NCI-H69 (cell line): ENCODE data around the gene STX1B.
"Not testable (repeated sequence)": the region's sequence is repeated elsewhere in the genome, so short reads cannot be mapped to it uniquely, and the experiment has no call there.

Source experiments
- DNase-seq: peaks from one replicate; lab custom pipeline; 2025; lab: John Stamatoyannopoulos, UW

The STX1B gene

DNA sequence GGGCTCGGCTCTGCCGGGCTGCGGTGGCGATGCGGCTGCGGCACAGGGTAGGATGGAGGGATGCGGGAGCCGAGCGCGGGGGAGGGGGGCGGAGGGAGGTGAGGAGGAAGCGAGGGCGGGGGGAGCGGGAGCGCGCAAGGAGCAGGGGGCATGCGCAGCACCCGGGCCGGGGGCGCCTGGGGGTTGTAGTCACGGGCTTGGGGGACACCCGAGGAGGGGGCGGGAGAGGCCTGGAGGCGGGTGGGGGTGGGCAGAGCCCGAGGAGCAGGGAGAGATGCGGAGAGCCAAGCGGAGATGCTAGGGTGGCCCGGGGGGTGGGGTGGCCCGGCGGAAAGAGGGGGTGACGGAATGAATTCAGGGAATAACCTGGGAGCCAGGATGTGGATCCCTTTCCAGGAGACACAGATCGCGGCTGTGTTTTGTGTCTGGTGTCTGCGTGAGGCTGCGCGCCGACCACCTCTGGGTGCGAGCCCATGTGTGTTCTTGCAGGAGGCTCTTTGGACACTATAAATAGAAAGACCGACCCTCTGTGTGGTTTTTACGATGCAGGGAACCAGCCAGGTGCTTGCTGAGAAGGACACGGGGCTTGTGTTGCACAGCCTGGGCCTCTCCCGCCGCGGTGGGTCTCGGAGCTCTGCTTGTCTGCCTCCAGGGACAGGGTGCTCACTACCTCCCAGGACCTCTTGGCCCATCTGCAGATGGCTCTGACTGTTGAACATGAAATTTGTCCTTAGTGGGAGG is at the start of gene STX1B:
TSS of gene STX1B (minus strand) at position 54 of the 741 bp plus-strand sequence. CDS start 242 bp downstream, outside the sequence.
- peak; percentile 76 for DNase-seq

DNA sequence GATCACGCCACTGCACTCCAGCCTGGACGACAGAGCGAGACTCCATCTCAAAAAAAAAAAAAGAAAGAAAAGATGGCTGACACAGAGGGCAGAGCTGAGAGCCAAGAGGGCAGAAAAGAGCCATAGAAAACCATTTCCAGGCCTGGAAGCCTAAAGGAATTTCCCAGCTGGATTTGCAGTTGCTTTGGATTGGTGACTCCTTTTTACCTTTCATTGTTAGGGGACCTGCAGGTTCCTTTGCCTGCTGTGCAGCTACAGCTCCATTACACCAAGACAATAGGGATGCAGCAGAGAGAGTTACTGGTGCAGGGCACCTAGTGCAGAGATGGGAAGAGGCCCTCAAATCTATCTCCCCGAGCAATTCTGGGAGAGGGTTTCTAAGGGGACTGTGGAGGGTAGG is 45.2 kb upstream of the STX1B start:
- DNase-seq, result no peak

DNA sequence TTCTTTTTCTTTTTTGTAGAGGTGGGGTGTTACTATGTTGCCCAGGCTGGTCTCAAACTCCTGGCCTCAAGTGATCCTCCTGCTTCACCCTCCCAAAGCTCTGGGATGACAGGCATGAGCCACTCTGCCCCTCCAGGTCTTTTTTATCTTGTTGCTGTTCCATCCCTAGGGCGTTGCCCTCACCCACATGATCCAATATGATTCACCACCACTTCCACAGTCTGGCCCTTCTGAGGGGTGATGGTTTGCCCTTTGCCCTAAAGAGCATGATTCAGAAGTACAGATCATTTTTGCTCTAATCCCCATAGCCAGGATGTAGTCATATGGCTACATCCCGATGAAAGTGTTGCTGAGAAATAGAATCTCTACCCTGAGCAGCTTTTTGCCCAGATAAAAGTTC is 41.7 kb upstream of the STX1B start:
- no peak for DNase-seq

DNA sequence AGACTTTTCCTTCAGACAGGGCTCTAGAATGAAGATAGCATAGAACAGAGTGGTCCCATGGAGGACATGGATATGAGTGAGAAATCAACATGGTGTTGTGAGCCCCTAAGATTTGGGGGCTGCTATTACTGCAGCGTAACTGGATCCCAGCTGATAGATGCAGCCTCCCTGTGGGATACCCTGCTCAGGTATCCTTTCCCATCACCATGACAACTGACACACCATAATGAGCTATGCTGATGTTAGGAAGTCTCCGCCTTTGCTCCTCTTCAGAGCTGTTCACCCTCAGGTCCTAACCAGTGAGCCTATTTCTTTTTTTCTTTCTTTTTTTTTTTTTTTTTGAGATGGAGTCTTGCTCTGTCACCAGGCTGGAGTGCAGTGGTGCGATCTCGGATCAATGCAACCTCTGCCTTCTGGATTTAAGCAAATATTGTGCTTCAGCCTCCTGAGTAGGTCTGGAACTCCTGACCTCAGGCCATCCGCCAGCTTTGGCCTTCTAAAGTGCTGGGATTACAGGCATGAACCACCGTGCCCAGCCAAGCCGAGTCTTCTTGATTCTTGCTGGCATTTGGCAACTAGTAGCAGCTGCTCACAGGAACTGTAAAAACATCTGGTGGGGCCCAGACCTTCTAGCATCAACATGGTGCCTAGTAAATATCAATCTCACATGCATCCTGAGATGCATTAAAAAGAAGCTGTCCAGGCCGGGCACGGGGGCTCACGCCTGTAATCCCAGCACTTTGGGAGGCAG is 40.0 kb upstream of the STX1B start:
- DNase-seq, result peak; percentile 40

DNA sequence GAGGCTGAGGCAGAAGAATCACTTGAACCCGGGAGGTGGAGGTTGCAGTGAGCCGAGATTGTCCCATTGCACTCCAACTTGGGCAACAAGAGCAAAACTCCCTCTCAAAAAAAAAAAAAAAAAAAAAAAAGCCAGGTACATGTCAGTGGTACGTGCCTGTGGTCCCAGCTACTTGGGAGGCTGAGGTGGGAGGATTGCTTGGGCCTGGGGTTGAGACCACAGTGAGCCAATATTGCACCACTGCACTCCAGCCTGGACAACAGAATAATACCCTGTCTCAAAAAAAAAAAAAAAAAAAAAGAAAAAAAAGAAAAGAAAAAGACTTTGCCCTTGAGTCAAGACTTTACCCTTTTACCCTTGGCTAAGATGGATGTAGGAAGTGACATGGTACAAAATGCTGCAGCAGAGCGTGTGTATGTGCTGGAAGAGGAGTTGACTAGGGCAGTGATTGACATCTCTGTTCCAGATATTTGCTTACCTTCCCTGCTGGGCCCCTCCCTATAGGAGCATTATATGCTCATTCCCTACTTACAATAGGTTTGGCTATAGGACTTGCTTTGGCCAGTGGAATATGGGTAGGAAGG is 33.6 kb upstream of the STX1B start:
- no peak for DNase-seq

DNA sequence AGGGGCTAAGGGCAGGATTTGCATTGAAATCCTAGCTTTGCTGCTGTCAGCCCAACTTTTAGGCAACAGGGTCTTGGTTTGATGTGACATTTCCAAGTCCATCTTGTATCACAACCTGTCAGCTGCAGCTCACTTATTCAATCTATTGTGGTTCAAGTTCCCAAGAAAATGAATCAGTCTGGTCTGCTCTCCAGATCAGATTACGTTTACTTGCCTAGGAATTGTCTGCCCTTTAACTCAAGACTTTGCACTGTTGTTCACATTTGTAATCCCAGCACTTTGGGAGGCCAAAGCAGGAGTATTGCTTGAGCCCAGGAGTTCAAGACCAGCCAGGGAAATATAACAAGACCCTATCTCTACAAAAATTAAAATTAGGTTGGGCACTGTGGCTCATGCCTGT is 32.9 kb upstream of the STX1B start:
- DNase-seq, result no peak

DNA sequence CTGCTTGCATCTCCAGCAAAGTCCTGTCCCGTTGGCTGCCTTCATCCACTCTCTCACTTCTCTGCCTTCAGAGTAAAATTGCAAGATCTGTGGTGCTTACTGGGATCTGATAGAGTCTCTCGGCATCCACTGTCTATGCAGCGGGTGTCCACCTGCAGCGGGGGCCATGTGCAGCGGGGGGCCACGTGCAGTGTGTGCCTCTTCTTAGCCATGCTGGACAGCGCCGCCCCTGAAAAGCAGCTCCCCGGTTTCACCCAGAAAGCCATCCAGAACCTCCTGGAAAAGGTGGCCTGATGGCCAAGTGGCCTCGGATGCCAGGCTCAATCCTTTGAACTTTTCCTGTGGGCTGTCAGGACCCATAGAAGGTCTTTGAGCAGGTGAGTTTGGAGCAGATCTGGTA is 32.4 kb upstream of the STX1B start:
- no peak for DNase-seq

DNA sequence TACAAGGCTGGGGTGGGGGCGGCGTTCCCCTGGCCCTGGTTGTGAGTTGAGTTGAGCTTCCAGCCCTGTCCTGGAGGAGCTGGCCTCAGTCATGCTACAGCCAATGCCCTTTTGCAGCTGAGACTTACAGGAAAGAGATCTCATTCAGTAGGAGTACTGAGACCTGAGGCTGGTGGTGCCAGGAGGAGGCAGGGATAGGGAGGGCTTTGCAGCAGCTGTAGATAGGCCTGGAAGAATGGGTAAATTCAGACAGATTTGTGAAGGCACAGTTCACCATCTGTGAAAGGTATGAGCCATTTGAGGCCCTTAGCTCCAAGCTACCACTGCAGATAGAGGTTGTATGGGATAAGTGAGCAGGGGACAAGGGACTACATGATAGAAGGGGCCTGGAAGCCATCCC is 28.6 kb upstream of the STX1B start:
- no peak for DNase-seq

DNA sequence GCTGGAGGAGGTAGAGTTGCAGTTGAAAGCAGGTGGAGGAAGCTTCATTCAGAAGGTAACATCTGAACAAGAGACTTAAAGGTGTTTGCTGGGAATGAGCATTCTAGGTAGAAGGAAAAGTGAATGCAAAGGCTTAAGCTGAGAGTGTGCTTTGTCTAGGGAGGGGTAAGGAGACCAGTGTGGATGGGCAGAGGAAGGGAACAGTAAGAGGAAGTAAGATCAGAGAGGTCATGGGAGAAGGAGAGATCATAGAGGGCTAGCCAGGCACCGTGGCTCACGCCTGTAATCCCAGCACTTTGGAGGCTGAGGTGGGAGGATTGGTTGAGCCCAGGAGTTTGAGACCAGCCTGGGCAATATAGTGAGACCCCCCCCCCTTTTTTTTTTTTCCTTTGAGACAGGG is 26.3 kb upstream of the STX1B start:
- no peak for DNase-seq

DNA sequence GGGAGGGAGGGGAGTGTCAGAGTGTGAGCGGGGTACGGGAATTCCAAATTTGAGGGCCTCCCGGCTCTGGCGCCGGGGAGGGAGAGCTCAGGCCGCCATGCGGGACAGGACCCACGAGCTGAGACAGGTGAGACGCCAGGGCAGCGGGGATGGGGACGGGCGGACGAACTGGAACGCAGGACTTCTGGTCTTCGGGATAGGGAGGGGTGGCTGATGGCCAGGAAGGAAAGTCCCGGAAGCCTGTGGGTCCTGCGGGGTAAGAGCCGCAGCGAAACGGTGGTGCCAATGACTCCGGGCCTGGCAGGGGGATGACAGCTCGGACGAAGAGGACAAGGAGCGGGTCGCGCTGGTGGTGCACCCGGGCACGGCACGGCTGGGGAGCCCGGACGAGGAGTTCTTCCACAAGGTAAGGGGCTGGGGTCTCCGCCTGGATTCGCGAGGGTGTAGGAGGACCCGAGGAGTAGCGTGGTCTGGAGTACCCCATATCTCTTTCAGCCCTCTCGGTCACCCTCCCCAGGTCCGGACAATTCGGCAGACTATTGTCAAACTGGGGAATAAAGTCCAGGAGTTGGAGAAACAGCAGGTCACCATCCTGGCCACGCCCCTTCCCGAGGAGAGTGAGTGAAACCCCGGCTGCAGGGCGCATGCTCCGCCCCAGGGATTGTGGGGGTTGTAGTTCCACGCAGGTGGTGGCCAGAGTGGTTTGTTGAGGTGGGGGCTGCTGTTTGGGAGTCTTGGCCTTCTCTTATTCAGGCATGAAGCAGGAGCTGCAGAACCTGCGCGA is 23.5 kb upstream of the STX1B start:
- peak; percentile 88 for DNase-seq

DNA sequence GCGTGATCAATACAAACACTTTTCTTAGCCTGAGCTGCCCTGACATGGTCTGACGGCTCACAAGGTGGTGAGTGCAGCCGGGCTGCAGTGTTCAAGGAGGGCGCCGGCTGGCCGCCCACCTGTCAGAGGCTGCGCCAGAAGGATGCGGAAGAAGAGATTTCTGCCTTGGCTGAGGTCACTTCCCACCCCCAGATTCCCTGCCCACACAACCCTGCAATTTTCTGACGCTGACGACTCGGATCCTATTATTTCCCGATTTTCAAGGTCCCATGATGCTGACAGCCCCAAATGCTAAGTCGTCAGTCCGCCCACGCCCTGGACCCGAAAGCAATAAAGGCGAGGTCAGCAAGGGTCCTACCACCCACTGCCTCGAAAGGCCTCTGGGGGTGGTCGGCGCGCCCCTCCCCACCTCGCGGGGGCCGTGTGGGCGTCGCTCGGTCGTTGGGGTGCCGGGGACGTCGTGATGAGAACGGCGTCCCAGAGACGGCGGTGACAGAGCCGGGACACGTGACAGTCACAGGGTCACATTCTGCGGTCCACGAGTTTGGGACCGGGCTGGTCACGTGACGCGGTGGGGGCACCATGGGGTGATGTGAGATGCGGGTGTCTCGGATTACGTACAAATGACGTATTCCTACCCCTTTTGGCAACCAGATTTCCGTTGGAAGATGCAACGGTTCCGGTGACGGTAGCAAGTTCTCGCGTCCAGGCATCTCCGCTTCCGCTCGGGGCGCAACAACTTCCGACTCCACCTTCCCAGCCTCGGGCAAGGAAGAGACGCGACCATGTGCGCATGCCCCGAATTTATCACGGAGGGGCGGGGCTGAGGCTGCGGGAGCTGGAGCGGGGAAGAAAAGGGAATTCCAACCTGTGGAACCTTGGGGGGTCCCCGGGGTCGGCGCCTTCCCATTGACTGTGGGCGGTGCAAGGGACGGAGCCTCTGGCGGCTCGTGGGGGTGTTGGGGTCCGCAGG is 22.6 kb upstream of the STX1B start, which contains the start of gene STX4:
TSS of gene STX4 (plus strand) at position 823 of the 973 bp plus-strand sequence. CDS start 248 bp downstream, outside the sequence.
- DNase-seq, result peak; percentile 98

DNA sequence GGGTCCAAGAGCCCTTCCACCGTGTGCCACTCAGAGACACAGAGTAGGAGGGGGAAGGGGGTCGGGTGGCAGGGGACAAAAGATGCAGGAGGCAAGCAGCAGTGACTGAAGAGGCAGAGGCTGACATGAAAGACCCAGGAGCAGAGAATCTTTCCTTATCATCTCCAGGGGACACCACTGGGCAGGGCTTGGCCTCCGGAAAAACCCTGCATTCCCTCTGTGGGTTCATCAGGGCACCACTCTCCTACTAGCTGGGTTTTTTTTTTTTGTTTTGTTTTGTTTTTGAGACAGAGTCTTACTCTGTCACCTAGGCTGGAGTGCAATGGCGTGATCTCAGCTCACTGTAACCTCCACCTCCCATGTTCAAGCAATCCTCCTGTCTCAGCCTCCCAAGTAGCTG is 20.8 kb upstream of the STX1B start:
- DNase-seq, result no peak

DNA sequence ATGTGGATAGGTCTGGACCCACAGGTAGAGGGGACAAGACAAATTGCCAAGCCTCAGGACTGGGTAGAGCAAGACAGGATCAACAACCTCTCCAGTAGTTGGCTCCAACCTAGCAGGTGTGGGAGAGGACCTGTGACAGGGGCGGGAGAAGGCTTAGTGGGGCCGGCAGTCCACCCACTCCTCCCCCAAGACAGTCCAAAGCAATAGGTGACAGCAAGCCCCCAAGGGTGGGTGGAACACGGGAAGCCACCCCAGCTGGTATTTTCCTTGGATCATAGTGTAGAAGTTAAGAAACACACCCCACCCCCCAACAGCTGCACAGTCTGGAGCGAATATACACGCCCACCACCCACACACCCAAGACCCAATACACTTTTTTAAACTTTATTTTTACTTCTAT is 18.8 kb upstream of the STX1B start:
- no peak for DNase-seq

DNA sequence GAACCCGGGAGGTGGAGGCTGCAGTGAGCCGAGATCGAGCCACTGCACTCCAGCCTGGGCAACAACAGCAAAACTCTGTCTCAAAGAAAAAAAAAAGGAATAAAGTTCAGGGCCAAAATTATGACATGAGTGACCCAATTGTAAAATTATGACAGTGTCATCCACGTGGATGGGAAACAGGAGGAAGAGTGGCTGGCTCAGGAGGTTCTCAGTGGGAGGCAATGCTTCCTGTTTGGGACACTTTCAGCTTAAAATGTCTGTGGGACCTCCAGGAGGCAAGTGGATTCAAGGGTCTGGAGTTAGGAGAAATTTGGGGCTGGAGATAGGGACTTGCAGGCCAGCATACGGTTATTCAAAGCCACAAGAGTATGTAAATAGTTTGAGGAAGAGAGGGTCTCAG is 14.9 kb upstream of the STX1B start:
- DNase-seq, result no peak

DNA sequence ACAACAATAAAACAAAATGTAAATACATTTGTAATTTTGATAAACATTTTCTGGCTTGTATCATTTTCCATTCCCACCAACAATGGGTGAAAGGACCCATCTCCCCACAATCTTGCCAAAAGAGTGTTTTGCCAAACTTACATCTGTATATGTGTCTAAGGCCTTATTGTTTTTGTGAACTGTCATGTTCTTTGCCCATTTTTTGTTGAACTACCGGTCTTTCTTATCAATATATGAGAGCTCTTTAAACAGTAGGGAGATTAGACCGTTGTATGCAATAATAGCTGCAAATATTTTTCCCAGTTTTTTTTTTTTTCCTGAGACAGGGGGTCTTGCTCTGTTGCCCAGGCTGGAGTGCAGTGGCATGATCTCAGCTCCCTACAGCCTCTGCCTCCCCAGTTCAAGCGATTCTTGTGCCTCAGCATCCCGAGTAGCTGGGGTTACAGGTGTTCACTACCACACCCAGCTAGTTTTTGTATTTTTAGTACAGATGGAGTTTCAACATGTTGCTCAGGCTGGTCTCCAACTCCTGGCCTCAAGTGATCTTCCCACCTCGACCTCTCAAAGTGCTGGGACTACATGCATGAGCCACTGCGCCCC is 13.3 kb upstream of the STX1B start:
- DNase-seq, result no peak

DNA sequence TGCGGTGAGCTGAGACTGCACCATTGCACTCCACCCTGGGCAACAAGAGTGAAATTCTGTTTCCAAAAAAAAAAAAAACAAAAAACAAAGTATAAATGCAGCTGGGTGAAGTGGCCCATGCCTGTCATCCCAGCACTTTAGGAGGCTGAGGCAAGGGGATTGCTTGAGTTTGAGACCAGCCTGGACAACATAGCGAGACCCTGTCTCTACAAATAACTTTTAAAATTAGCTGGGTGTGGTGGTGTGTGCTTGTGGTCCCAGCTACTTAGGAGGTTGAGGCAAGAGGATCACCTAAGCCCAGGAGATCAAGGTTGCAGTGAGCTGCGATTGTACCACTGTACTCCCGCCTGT is 12.8 kb upstream of the STX1B start:
- DNase-seq, result no peak

DNA sequence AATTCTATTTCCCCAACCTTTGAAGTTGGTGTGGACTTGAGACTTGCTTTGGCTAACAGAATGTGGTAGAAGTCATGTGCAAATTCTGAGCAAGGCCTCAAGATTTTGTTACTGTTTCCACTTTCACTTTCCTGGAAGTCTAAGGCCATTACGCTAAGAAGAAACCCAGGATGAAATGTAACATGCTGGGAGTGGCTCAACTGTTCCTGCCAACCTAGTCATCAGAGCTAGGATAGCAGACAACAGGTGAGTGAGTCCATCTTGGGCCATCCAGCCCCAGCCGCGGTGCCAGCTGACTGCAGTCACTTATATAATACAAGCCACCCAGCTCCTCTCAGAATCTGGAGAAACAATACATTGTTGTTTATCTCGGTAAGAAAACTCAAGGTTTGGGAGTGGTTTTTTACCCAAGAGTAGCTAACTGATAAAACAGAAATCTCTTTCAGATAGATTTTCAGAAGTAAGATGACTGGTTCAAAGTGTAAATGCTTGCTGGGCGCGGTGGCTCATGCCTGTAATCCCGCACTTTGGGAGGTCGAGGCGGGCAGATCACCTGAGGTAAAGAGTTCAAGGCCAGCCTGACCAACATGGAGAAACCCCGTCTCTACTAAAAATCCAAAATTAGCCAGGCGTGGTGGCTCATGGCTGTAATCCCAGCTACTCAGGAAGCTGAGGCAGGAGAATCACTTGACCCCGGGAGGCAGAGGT is 12.3 kb upstream of the STX1B start:
- DNase-seq, result no peak

DNA sequence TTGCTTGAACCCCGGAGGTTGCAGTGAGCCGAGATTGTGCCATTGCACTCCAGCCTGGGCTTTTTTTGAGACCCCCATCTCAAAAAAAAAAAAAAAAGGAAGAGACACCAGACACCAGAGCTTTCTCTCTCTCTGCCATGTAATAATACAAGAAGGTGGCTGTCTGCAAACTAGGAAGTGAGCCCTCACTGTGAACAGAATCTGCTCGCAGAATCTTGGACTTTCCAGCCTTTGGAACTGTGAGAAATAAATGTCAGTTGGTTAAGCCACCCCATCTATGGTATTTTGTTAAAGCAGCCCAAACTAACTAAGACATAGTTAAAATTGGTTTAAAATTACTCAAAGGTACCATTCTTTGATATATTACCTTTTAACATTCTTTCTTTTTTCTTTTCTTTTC is 10.1 kb upstream of the STX1B start:
- no peak for DNase-seq

DNA sequence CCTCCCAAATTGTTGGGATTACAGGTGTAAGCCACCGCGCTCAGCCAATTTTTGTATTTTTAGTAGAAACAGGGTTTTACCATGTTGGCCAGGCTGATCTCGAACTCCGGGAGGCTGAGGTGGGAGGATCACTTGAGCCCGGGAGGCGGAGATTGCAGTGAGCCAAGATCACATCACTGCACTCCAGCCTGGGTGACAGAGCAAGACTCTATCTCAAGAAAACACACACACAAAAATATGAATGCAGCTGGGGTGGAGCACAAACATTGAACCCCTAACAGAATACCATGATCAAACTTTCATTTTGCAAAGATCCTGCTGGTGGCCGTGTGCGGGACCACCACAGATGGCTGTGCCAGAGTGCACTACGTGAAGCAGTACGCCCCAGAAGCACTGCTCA is 7.3 kb upstream of the STX1B start:
- not testable (repeated sequence) for DNase-seq

DNA sequence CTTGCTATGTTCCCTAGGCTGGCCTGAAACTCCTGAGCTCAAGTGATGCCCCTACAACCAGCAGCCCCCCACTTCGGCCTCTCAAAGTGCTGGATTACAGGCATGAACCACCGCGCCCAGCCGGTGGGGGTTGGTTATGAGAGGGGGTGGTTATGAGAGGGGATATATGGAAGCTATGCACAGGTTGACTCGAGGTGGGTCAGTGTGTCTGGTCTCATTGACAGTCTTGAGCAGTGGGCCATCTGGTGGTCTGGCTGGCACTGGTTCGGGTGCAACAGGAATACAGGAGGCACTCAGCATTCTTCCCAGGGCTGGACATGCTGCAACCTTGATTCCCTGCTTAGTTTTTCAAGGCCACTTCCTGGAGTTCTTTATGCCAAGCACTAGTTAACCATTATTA is 5.6 kb upstream of the STX1B start:
- DNase-seq, result no peak
